Uterus (tissue), 4 donors: ENCODE measurements around the gene ATP6V0E1. TPM values are rescaled to one million over a fixed set of nuclear protein-coding genes. Genes with fewer than 3 reads are reported as not detected.

Source experiments
- DNase-seq, 2 donors: peaks; one replicate each; pipeline ENCODE4 v3.0.0-alpha.2; 2019 to 2020
- H3K27ac ChIP-seq, 2 donors: fragments of 200-600 bp; sonication (generic); 1 replicate in 1 of 2; 2 replicates in 1 of 2; pipeline ENCODE4 v1.5.1; 2016 to 2018
- H3K27me3 ChIP-seq, 2 donors: fragments of 200-600 bp; sonication (generic); one replicate each; pipeline ENCODE4 v1.5.1; 2018 to 2019; ENCODE audit warnings: control low read depth in 1 of 2
- H3K36me3 ChIP-seq, 2 donors: fragments of 200-600 bp; sonication (generic); one replicate each; pipeline ENCODE4 v1.5.1; 2019; ENCODE audit warnings: control low read depth in 1 of 2
- H3K4me1 ChIP-seq, 2 donors: fragments of 200-600 bp; sonication (generic); one replicate each; pipeline ENCODE4 v1.5.1; 2018 to 2019; ENCODE audit warnings: control low read depth in 1 of 2
- H3K4me3 ChIP-seq, 2 donors: fragments of 200-600 bp; sonication (generic); 1 replicate in 1 of 2; 2 replicates in 1 of 2; pipeline ENCODE4 v1.5.1; 2018 to 2019; ENCODE audit warnings: mild to moderate bottlenecking in 1 of 2
- H3K9me3 ChIP-seq, 2 donors: fragments of 200-600 bp; sonication (generic); one replicate each; pipeline ENCODE4 v1.5.1; 2019; ENCODE audit warnings: control low read depth in 1 of 2
- CTCF ChIP-seq, 4 experiments: fragments of 200-600 bp in 2 of 4; fragments of 450-650 bp in 2 of 4; sonication (generic) in 2 of 4; IDR thresholded peaks; one replicate each; pipeline ENCODE4 v1.5.1; 2016 to 2019; ENCODE audit warnings: antibody characterized with exemption in 4 of 4, mild to moderate bottlenecking in 2 of 4, moderate library complexity in 1 of 4
- POLR2A ChIP-seq, 2 donors: fragments of 450-650 bp; IDR thresholded peaks; one replicate each; pipeline ENCODE4 v1.6.1; 2016; ENCODE audit warnings: antibody characterized with exemption in 2 of 2, mild to moderate bottlenecking in 1 of 2, moderate library complexity in 1 of 2
- intact Hi-C: fragments of 100-400 bp; cut with DNase I; formaldehyde crosslinking; loops from one replicate; pipeline ENCODE4 v1.15.1; 2023; ENCODE audit warnings: low total_unique reads
- total RNA-seq, 4 donors: library from RNA; depleted of rRNA in 3 of 4; stranded (reverse); fragments of >200 nt in 3 of 4; gene quantifications; one replicate each; pipeline versions ENCODE4 v1.1.0 to v1.2.4, GENCODE V29; 2014 to 2023
- donor health status: DM: yes; HTN: yes; CAD: no.

Gene ATP6V0E1
- total RNA-seq, 4 donors from 2014 or later: 75.6 to 159 (median 137) TPM

- Histone ChIP-seq H3K4me3 (no peak overlapping the region), H3K27ac (no peak overlapping the region), H3K4me1 (no peaks in the 10 kb centered on the region), H3K36me3 (no peaks in the 10 kb centered on the region), H3K9me3 (no peaks in the 10 kb centered on the region), H3K27me3 (no peaks in the 10 kb centered on the region)
- TF ChIP-seq POLR2A (IDR thresholded peaks at IDR 0.05) (no peak), CTCF (IDR thresholded peaks at IDR 0.05) (no peak)
- no peak for DNase-seq
- intact Hi-C loops: loop anchor here (10.0 kb wide), 1 partner anchor 67 kb away; the partner anchor contains the start of gene CREBRF
Measured at GRCh38 chr5:172988276-172988675, 4.7 kb downstream of the ATP6V0E1 start.

- no peak overlapping the region for H3K27ac ChIP-seq
- no peak overlapping the region for H3K4me3 ChIP-seq
- H3K4me1 ChIP-seq: no peaks in the 10 kb centered on the region
- DNase-seq: no peak
- no peaks in the 10 kb centered on the region for H3K36me3 ChIP-seq
- no peaks in the 10 kb centered on the region for H3K9me3 ChIP-seq
- intact Hi-C loops: no loop called here
- no peaks in the 10 kb centered on the region for H3K27me3 ChIP-seq
- no peak for TF ChIP-seq POLR2A (IDR thresholded peaks at IDR 0.05)
- no peak for TF ChIP-seq CTCF (IDR thresholded peaks at IDR 0.05)
Measured at GRCh38 chr5:172990776-172991175, 7.2 kb downstream of the ATP6V0E1 start.

- Histone ChIP-seq H3K36me3 (no peaks in the 10 kb centered on the region), H3K4me3 (no peak overlapping the region), H3K27ac (no peak overlapping the region), H3K9me3 (no peaks in the 10 kb centered on the region), H3K27me3 (no peaks in the 10 kb centered on the region), H3K4me1 (no peaks in the 10 kb centered on the region)
- TF ChIP-seq CTCF (IDR thresholded peaks at IDR 0.05): no peak
- TF ChIP-seq POLR2A (IDR thresholded peaks at IDR 0.05): no peak
- intact Hi-C loops: no loop called here
- DNase-seq: no peak
Measured at GRCh38 chr5:172994405-172994804, 10.8 kb downstream of the ATP6V0E1 start.

GRCh38 chr5:172999372-172999973 is 15.9 kb downstream of the ATP6V0E1 start:
- Histone ChIP-seq H3K27ac (no peak overlapping the region), H3K4me3 (no peak overlapping the region), H3K27me3 (no peaks in the 10 kb centered on the region), H3K4me1 (peaks cover 0 to 5% of the 10 kb centered on the region in 2 donors), H3K9me3 (no peaks in the 10 kb centered on the region), H3K36me3 (no peaks in the 10 kb centered on the region)
- intact Hi-C loops: no loop called here
- no peak for DNase-seq
- no peak for TF ChIP-seq POLR2A (IDR thresholded peaks at IDR 0.05)
- TF ChIP-seq CTCF (IDR thresholded peaks at IDR 0.05): no peak

GRCh38 chr5:172999974-173000373 is 16.4 kb downstream of the ATP6V0E1 start:
- Histone ChIP-seq H3K27ac (no peak overlapping the region), H3K36me3 (no peaks in the 10 kb centered on the region), H3K4me3 (no peak overlapping the region), H3K27me3 (no peaks in the 10 kb centered on the region), H3K9me3 (no peaks in the 10 kb centered on the region), H3K4me1 (peaks cover 0 to 5% of the 10 kb centered on the region in 2 donors)
- no peak for TF ChIP-seq POLR2A (IDR thresholded peaks at IDR 0.05)
- TF ChIP-seq CTCF (IDR thresholded peaks at IDR 0.05): no peak
- intact Hi-C loops: no loop called here
- no peak for DNase-seq
